HCT116 (cell line): ENCODE results near the gene RBPMS2.

Experiments used
- POLR2A ChIP-seq: IDR thresholded peaks from 2 replicates; pipeline ENCODE4 v1.7.0; 2011; ENCODE audit warnings: borderline replicate concordance; ENCODE audit not compliant: insufficient read depth, insufficient read length; ENCODE audit errors: extremely low read depth
- POLR2AphosphoS5 ChIP-seq: IDR thresholded peaks from 2 replicates; pipeline ENCODE4 v1.6.1; 2011; ENCODE audit warnings: mild to moderate bottlenecking, low read depth, low read length, moderate library complexity
- SIN3A ChIP-seq: IDR thresholded peaks from 2 replicates; pipeline ENCODE4 v1.6.1; 2012; ENCODE audit warnings: low read depth
- TF ChIP-seq, protein P1 (sequence below), 3 experiments: fragments of 200-600 bp in 1 of 3; sonication (generic) in 1 of 3; IDR thresholded peaks in 2 of 3; conservative IDR thresholded peaks in 1 of 3; 2 replicates each; pipeline ENCODE4 v1.5.1; 2012 to 2017; ENCODE audit warnings: low read depth in 2 of 3, low read length in 2 of 3, antibody characterized with exemption in 1 of 3, borderline replicate concordance in 1 of 3, control low read depth in 1 of 3, mild to moderate bottlenecking in 1 of 3, mixed read lengths in 1 of 3, mixed run types in 1 of 3, moderate library complexity in 1 of 3; ENCODE audit not compliant: insufficient read depth in 1 of 3
- TF ChIP-seq, protein P2 (sequence below): IDR thresholded peaks from 2 replicates; pipeline ENCODE4 v1.6.1; 2011; ENCODE audit warnings: mild to moderate bottlenecking, low read length, moderate library complexity; ENCODE audit not compliant: insufficient replicate concordance; ENCODE audit errors: extremely low read depth

- no peak for TF ChIP-seq SIN3A
- TF ChIP-seq, protein P1, sequence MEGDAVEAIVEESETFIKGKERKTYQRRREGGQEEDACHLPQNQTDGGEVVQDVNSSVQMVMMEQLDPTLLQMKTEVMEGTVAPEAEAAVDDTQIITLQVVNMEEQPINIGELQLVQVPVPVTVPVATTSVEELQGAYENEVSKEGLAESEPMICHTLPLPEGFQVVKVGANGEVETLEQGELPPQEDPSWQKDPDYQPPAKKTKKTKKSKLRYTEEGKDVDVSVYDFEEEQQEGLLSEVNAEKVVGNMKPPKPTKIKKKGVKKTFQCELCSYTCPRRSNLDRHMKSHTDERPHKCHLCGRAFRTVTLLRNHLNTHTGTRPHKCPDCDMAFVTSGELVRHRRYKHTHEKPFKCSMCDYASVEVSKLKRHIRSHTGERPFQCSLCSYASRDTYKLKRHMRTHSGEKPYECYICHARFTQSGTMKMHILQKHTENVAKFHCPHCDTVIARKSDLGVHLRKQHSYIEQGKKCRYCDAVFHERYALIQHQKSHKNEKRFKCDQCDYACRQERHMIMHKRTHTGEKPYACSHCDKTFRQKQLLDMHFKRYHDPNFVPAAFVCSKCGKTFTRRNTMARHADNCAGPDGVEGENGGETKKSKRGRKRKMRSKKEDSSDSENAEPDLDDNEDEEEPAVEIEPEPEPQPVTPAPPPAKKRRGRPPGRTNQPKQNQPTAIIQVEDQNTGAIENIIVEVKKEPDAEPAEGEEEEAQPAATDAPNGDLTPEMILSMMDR (IDR thresholded peaks at IDR 0.05 in 2 of 3, conservative IDR thresholded peaks at IDR 0.05 in 1 of 3; ENCODE audit: borderline replicate concordance in 1 of 3, insufficient read depth in 1 of 3, low read depth in 2 of 3, low read length in 2 of 3), result peak in 2 of 3 experiments; percentile 17 to 41; a peak in 2 of 6 replicates
- TF ChIP-seq POLR2A, result no peak
- TF ChIP-seq, protein P2, sequence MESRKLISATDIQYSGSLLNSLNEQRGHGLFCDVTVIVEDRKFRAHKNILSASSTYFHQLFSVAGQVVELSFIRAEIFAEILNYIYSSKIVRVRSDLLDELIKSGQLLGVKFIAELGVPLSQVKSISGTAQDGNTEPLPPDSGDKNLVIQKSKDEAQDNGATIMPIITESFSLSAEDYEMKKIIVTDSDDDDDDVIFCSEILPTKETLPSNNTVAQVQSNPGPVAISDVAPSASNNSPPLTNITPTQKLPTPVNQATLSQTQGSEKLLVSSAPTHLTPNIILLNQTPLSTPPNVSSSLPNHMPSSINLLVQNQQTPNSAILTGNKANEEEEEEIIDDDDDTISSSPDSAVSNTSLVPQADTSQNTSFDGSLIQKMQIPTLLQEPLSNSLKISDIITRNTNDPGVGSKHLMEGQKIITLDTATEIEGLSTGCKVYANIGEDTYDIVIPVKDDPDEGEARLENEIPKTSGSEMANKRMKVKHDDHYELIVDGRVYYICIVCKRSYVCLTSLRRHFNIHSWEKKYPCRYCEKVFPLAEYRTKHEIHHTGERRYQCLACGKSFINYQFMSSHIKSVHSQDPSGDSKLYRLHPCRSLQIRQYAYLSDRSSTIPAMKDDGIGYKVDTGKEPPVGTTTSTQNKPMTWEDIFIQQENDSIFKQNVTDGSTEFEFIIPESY, result no peak
- TF ChIP-seq POLR2AphosphoS5, result no peak
Observed at GRCh38 chr15:64690578-64691296, 84.7 kb downstream of the RBPMS2 start.
